Skin epidermis (tissue), 12 donors: ENCODE data around the gene RECK.
A peak's percentile ranks its signal among the peaks of the same experiment; 100 is the strongest.

Source experiments
- H3K27ac ChIP-seq, 21 experiments: fragments of 200-600 bp; sonication (generic) in 11 of 21; one replicate each; pipeline ENCODE4 v1.5.0; 2020; ENCODE audit warnings: mild to moderate bottlenecking in 3 of 21, inconsistent platforms in 2 of 21, moderate library complexity in 2 of 21
- H3K4me3 ChIP-seq, 7 experiments: fragments of 200-600 bp; sonication (generic) in 2 of 7; one replicate each; pipeline ENCODE4 v1.5.0; 2020; ENCODE audit warnings: inconsistent platforms in 2 of 7, mild to moderate bottlenecking in 2 of 7, moderate library complexity in 1 of 7

RECK gene

DNA sequence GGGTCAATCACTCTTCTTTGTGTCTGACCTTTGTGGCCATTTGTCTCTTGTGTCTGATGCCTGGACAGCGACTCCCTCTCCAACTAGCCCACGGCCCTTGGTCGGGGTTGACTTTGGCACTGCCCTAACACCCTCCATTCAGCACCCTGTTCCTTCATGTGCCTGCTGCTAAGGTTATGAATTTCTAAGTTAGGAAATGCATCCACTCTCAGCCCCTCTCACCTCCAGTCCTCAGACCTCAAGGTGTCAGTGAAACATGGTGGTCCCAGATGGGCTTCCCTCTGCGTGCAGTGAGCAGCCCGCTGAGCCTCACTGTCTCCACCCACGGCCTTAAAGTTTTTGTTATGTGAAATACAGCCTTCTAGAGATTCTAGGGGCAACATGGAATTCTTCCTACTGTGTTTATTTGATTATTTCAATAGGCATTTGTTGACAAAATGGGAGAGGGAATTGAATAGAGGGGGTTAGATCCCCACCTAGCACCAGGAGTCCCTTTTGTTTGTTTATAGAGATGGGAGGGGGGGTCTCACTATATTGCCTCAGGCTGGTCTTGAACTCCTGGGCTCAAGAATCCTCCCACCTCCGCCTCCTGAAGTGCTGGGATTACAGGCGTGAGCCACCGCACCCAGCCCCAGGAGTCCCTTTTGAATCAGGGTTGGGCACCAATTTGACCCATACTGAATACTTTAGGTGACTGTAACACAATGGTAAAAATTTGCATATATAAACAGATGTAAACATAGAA lies 98.2 kb downstream of the RECK start:
- Histone ChIP-seq H3K4me3 (no peak overlapping the region), H3K27ac (no peak overlapping the region)

GRCh38 chr9:36135741-36136271 lies 99.1 kb downstream of the RECK start:
- H3K27ac ChIP-seq: peak overlapping the region in 19 of 21 experiments; percentile 2 to 94 (median 81)
- peak overlapping the region; percentile 53 to 84 (median 71) for H3K4me3 ChIP-seq

- peak within 1 kb of the TSS; percentile 2 to 94 (median 81) for H3K27ac ChIP-seq
- peak within 1 kb of the TSS; percentile 53 to 84 (median 71) for H3K4me3 ChIP-seq
Observed at GRCh38 chr9:36136272-36136893, 99.7 kb downstream of the RECK start, which contains the start of gene GLIPR2. TSS of gene GLIPR2 (plus strand) at chr9:36136733. CDS start at chr9:36136779, 46 bp downstream.

DNA sequence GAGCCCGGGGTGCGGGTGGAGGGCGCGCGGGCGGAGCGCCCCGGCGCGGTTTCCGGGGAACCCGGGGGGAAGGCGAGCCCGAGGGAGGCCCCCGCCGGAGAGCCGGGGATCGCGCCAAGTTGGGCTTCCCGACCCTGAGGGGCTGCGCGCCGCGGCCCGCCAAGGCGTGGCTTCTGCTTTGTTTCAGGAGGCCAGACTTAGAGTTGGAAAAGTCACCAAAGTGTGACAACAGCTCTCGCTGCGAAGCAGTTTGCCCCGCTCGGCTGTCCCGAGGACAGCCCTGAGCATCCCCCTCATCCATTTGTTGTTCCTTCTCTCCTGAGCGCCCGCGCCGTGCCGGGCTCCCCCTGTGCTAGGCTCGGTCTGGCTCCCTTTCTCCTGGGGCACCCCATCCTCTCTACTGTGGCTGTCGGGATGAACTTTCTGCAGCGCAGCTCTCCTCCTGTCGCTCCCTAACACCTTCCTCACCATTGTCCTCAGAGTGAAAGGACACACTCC lies 100.2 kb downstream of the RECK start:
- Histone ChIP-seq H3K4me3 (peak overlapping the region; percentile 53 to 84 (median 71)), H3K27ac (peak overlapping the region; percentile 2 to 94 (median 81))

GRCh38 chr9:36137392-36138004 lies 100.8 kb downstream of the RECK start:
- Histone ChIP-seq H3K4me3 (peak overlapping the region; percentile 53 to 84 (median 71)), H3K27ac (peak overlapping the region in 19 of 21 experiments; percentile 69 to 94 (median 81))

- H3K27ac ChIP-seq: peak overlapping the region in 3 of 21 experiments; percentile 20 to 88 (median 32)
- no peak overlapping the region for H3K4me3 ChIP-seq
Observed at GRCh38 chr9:36138496-36138895, 101.8 kb downstream of the RECK start.

GRCh38 chr9:36138901-36139300 lies 102.2 kb downstream of the RECK start:
- no peak overlapping the region for H3K4me3 ChIP-seq
- H3K27ac ChIP-seq: peak overlapping the region in 4 of 21 experiments; percentile 20 to 88 (median 51)

DNA sequence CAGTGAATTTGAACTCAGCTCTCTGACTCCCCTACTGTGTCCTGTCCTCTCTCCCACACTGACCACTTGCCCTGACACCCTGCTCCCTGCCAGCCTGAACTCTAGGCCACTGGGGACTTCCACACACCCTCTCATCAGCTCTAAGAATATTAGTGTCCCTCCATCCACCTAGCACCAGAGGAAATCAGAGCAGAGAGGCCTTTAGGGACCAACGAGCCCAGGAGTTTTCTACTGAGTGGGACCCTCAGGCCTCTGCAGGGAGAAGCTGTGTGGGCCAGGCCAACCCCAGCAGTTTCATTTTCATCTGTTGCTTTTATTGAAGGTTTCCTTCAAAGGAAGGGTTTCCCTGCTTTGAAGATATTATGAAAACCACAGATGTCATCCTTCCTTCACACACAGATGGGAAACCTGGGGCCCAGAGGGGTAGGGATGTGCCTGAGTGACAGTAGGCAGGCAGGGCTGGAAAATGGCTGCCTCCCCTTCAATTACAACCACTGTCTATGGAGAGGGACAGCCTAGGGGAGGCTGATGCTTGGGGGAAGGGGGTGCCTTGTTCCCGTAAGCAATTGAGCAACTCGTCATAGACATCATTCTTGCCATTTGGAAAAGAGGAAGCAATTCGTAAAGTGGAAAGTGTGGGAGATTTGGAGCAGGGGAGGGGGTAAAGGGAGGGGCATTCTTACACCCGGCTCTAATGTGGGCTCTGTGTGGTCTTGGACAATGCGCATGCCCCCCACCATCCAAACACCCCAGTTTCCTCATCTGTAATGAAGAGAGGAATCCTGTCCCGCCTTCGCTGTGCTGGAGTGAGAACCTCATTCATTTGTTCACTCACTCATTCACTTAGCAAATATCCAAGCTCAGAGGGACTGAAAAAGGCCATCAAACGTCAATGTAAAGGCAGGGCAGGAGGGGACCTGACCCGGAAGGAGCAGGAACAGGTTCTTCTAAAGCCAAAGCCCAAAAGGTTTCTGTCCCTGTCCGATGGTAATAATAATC lies 103.7 kb downstream of the RECK start:
- no peak overlapping the region for H3K4me3 ChIP-seq
- peak overlapping the region in 17 of 21 experiments; percentile 9 to 88 (median 46) for H3K27ac ChIP-seq

- no peak overlapping the region for H3K4me3 ChIP-seq
- H3K27ac ChIP-seq: peak overlapping the region in 11 of 21 experiments; percentile 2 to 89 (median 55)
Observed at GRCh38 chr9:36141288-36141687, 104.6 kb downstream of the RECK start.

DNA sequence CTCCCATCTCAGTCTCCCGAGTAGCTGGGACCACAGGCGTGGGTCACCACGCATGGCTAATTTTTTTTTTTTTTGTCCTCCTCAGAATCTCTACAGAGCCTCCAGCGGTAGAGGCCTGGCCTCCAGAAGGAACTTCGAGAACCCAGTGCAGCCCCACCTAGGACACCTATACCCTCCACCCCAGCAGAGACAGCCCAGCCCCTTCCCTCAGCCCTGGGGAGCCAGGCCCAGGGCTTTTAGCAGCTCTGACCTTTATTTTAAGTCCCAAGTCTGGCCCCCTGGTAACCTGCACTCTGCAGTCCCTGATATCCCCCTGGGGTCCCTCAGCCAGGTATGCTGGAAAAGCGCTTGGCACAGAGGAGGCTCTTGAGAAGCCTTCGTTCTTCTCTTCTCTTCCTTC lies 105.0 kb downstream of the RECK start:
- H3K4me3 ChIP-seq: no peak overlapping the region
- H3K27ac ChIP-seq: peak overlapping the region in 11 of 21 experiments; percentile 67 to 89 (median 80)

- Histone ChIP-seq H3K27ac (peak overlapping the region in 20 of 21 experiments; percentile 20 to 89 (median 74)), H3K4me3 (peak overlapping the region in 2 of 7 experiments; percentile 4 to 6)
Observed at GRCh38 chr9:36142510-36143244, 106.0 kb downstream of the RECK start.

DNA sequence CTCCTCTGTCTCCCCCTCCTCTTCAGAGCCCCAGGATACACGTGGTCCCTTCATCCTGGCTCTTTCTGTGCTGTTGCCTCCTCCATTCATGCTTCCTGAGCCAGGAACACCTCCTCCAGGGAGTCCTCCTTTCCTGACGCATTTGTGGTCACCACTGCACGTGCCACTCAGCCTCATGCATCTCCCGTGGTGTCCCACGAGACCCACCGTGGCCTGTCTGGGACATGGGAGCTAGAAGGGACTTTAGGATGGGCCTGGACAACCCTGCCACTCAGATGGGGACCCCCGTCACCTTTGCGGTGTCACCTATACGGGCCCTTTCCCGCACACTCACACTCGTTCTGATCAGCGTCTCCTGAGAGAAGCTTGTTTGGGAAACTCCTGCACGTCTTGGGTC lies 106.5 kb downstream of the RECK start:
- Histone ChIP-seq H3K4me3 (peak overlapping the region in 1 of 7 experiments; percentile 6), H3K27ac (peak overlapping the region in 18 of 21 experiments; percentile 7 to 89 (median 78))

- no peak overlapping the region for H3K4me3 ChIP-seq
- peak overlapping the region in 12 of 21 experiments; percentile 13 to 89 (median 64) for H3K27ac ChIP-seq
Observed at GRCh38 chr9:36144309-36145232, 107.9 kb downstream of the RECK start.

- H3K4me3 ChIP-seq: no peak overlapping the region
- H3K27ac ChIP-seq: peak overlapping the region in 2 of 21 experiments; percentile 85 to 88
Observed at GRCh38 chr9:36145970-36146369, 109.3 kb downstream of the RECK start.

- Histone ChIP-seq H3K27ac (peak overlapping the region in 3 of 21 experiments; percentile 8 to 90 (median 68)), H3K4me3 (no peak overlapping the region)
Observed at GRCh38 chr9:36146651-36147050, 109.9 kb downstream of the RECK start.

DNA sequence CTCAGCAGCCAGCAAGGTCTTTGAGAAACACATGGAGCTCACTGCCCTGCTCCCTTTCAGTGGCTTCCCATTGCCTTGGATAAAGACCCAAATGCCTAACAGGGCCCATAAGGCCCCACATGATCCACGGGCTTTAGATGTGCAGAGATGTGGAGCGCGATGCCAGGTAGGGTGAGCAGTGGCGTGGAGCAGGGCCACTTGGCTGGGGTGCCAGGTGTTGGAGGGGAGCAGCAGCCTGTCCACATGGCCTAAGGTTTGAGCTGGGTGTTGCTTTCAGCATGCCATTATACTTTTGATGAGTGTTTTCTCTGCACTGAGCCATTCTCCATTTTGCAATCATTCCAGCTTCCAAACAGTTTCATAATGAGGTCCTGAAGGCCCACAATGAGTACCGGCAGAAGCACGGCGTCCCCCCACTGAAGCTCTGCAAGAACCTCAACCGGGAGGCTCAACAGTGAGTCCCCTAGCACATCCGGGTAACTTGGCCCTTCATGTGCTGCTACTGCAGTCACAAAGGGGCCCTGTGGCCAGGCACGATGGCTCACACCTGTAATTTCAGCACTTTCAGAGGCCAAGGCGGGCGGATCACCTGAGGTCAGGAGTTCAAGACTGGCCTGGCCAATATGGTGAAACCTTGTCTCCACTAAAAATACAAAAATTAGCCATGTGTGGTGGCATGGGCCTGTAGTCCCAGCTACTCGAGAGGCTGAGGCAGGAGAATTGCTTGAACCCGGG lies 110.9 kb downstream of the RECK start:
- no peak overlapping the region for H3K4me3 ChIP-seq
- H3K27ac ChIP-seq: peak overlapping the region in 12 of 21 experiments; percentile 27 to 94 (median 64)
